ENCODE measurements around the gene ITPRID1. TPM values are rescaled to one million over a fixed set of nuclear protein-coding genes. Genes with fewer than 3 reads are reported as not detected.

The ITPRID1 gene
- total and polyA plus RNA-seq, 9 of the 15 experiments (the other 6 are each of a cell fraction or from before 2014, with no cell fraction given): not detected

- TF ChIP-seq FOXO4 (CRISPR knock-in tag; IDR thresholded peaks at IDR 0.05) (no peak), THRB (CRISPR knock-in tag; conservative IDR thresholded peaks at IDR 0.05) (no peak), STAT6 (CRISPR knock-in tag; IDR thresholded peaks at IDR 0.05) (no peak)
Measured at GRCh38 chr7:31688372-31688771, 174.5 kb downstream of the ITPRID1 start (continued).

- FAIRE-seq (no peak), ATAC-seq (no peak), DNase-seq (ENCODE audit: extremely low read depth in 1 of 4, low spot score in 3 of 4) (no peak)
- no peaks in the 10 kb centered on the region for H3K9me3 ChIP-seq (replicated peaks; ENCODE audit: control insufficient read depth, insufficient read depth, low read depth, low read length)
- H3K9me1 ChIP-seq (ENCODE audit: control insufficient read depth, insufficient read depth, low read length): no peaks in the 10 kb centered on the region
- intact Hi-C loops (cut with micrococcal nuclease) (no loop called here), in situ Hi-C loops (cut with MboI) (no loop called here)
- ChIA-PET CTCF (ENCODE audit: low intra/inter-chr PET ratio) (no interaction called here), POLR2A (interaction anchor here (0.5 kb wide), 1 partner anchor 690 kb away, joined by 3 read pairs; no protein-coding TSS in a partner anchor)
- no peak overlapping the region for H3K9ac ChIP-seq (ENCODE audit: insufficient read depth in 1 of 2, low read depth in 2 of 2, low read length in 2 of 2)
- BruUV-seq (replicated peaks): no TSS peak
- no peaks in the 10 kb centered on the region for H3K79me2 ChIP-seq (ENCODE audit: control insufficient read depth, insufficient read depth, low read length)
- no peak overlapping the region for H2AFZ ChIP-seq (ENCODE audit: low read depth, low read length)
- no peaks in the 10 kb centered on the region for H3K36me3 ChIP-seq (ENCODE audit: control insufficient read depth, insufficient read depth, low read length)
- H3K27ac ChIP-seq (ENCODE audit: extremely low read depth, low read depth, low read length): no peak overlapping the region
- 0% methylated on average over 2 of the region's 2 CpGs for WGBS (ENCODE audit: insufficient coverage, low coverage, missing lambda C conversion rate)
- no peak overlapping the region for H3K4me2 ChIP-seq (ENCODE audit: insufficient read depth, low read length)
- no peak overlapping the region for H3K4me3 ChIP-seq
- no peaks in the 10 kb centered on the region for H3K27me3 ChIP-seq (ENCODE audit: control insufficient read depth in 2 of 2, insufficient read depth in 2 of 2, low read length in 2 of 2)
- H4K20me1 ChIP-seq (replicated peaks; ENCODE audit: control insufficient read depth, insufficient read depth, low read length): no peaks in the 10 kb centered on the region; the same call in 1 of the 2 replicates
- no peaks in the 10 kb centered on the region for H3K4me1 ChIP-seq (replicated peaks in 1 of 2; ENCODE audit: control insufficient read depth in 2 of 2, insufficient read depth in 2 of 2, low read length in 2 of 2)
- TF ChIP-seq TAF15 (IDR thresholded peaks at IDR 0.05; ENCODE audit: low read depth, low read length) (no peak), NBN (IDR thresholded peaks at IDR 0.05; ENCODE audit: low read depth) (no peak), CREB3L1 (IDR thresholded peaks at IDR 0.05; ENCODE audit: borderline replicate concordance, low read depth) (no peak), FOXO4 (CRISPR knock-in tag; IDR thresholded peaks at IDR 0.05) (no peak), ATF7 (IDR thresholded peaks at IDR 0.05) (no peak), ZZZ3 (IDR thresholded peaks at IDR 0.05) (no peak), ZFP30 (CRISPR knock-in tag; IDR thresholded peaks at IDR 0.05; ENCODE audit: borderline replicate concordance) (no peak), U2AF2 (optimal IDR thresholded peaks at IDR 0.05; ENCODE audit: low read depth, low read length) (no peak), ZNF561 (CRISPR knock-in tag; conservative IDR thresholded peaks at IDR 0.05) (no peak), SAFB (IDR thresholded peaks at IDR 0.05; ENCODE audit: borderline replicate concordance, low read depth, low read length) (no peak), NR3C1 (CRISPR knock-in tag; IDR thresholded peaks at IDR 0.05) (no peak)
Measured at GRCh38 chr7:31688996-31689395, 175.1 kb downstream of the ITPRID1 start.
